ENCODE data around the gene COG7. TPM values are rescaled to one million over a fixed set of nuclear protein-coding genes. Genes with fewer than 3 reads are reported as not detected.

COG7 gene
- total RNA-seq, 2 donors from 2014 or later, result 19.5 to 43.5 TPM

DNA sequence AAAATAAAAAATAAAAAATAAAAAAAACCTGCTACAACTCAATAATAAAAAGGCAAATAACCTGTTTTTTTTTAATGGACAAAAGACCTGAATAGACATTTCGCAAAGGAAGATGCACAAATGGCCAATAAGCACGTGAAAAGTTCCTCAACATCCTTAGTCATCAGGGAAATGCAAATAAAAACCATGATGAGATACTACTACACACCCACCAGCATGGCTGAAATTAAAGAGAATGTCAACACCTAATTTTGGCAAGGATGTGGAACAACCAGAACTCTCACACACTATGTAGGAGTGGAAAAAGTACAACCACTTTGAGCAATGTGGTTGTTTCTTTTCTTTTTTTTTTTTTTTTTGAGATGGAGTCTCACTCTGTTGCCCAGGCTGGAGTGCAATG lies 24.6 kb downstream of the COG7 start:
- 76 to 77% methylated on average over 2 of the region's 2 CpGs for WGBS, 2 donors
- H3K9me3 ChIP-seq, result no peaks in the 10 kb centered on the region
- intact Hi-C loops (cut with DNase I), result no loop called here
- H3K27me3 ChIP-seq, result no peaks in the 10 kb centered on the region
- H3K4me1 ChIP-seq, result peaks cover 11% of the 10 kb centered on the region
- H3K36me3 ChIP-seq (replicated peaks in 1 of 2; ENCODE audit: insufficient read depth in 1 of 2, low read depth in 2 of 2), result peaks cover 0 to 6% of the 10 kb centered on the region in 2 donors
- DNase-seq, result no peak
- no peak overlapping the region for H3K4me3 ChIP-seq
- no peak for ATAC-seq
- H3K27ac ChIP-seq, result no peak overlapping the region
- TF ChIP-seq, protein P1, sequence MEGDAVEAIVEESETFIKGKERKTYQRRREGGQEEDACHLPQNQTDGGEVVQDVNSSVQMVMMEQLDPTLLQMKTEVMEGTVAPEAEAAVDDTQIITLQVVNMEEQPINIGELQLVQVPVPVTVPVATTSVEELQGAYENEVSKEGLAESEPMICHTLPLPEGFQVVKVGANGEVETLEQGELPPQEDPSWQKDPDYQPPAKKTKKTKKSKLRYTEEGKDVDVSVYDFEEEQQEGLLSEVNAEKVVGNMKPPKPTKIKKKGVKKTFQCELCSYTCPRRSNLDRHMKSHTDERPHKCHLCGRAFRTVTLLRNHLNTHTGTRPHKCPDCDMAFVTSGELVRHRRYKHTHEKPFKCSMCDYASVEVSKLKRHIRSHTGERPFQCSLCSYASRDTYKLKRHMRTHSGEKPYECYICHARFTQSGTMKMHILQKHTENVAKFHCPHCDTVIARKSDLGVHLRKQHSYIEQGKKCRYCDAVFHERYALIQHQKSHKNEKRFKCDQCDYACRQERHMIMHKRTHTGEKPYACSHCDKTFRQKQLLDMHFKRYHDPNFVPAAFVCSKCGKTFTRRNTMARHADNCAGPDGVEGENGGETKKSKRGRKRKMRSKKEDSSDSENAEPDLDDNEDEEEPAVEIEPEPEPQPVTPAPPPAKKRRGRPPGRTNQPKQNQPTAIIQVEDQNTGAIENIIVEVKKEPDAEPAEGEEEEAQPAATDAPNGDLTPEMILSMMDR (IDR thresholded peaks at IDR 0.05), result no peak
- no peak for TF ChIP-seq POLR2A (IDR thresholded peaks at IDR 0.05)

DNA sequence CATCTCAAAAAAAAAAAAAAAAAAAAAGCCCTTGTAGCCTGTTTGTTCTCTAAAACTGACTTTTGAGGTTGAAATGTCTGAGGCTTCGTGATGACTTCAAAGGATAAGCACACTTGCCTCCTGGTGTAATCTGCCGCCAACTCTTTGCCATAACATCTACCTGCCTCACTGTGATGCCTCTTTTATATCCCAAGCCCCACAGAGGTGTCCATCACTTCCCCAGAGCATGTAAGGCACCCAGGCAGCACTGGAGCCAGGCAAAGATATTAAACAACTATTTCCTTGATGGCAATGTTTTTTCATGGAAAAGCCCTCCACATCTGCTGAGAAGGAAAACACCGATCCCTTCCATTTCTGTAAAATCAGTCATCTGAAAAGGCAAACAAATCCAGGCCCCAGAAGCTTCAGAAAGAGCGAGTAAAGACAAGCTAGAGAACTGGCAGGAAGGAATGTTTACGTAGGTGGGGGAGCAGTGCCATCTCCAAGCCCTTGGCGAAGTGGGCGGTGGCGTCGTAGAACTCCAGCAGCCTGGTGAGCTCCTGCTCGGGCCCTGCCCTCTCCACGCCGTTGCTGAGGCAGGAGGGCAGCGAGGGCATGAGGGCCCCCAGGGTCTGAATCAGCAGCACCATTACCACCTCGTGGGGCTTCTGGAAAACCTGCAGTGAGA lies 28.6 kb downstream of the COG7 start:
- intact Hi-C loops (cut with DNase I), result no loop called here
- H3K4me1 ChIP-seq, result peaks cover 14% of the 10 kb centered on the region
- TF ChIP-seq, protein P1 (IDR thresholded peaks at IDR 0.05), result no peak
- TF ChIP-seq POLR2A (IDR thresholded peaks at IDR 0.05), result no peak
- H3K27me3 ChIP-seq, result no peaks in the 10 kb centered on the region
- H3K36me3 ChIP-seq (replicated peaks in 1 of 2; ENCODE audit: insufficient read depth in 1 of 2, low read depth in 2 of 2), result peaks cover 0 to 2% of the 10 kb centered on the region in 2 donors
- H3K27ac ChIP-seq, result peak overlapping the region in 2 of 4 donors; percentile 71 to 73
- no peak for ATAC-seq
- H3K9me3 ChIP-seq, result no peaks in the 10 kb centered on the region
- peak in 3 of 4 donors; percentile 15 to 36 (median 20) for DNase-seq
- WGBS, 2 donors, result 87 to 89% methylated on average over 14 of the region's 14 CpGs
- H3K4me3 ChIP-seq, result no peak overlapping the region

DNA sequence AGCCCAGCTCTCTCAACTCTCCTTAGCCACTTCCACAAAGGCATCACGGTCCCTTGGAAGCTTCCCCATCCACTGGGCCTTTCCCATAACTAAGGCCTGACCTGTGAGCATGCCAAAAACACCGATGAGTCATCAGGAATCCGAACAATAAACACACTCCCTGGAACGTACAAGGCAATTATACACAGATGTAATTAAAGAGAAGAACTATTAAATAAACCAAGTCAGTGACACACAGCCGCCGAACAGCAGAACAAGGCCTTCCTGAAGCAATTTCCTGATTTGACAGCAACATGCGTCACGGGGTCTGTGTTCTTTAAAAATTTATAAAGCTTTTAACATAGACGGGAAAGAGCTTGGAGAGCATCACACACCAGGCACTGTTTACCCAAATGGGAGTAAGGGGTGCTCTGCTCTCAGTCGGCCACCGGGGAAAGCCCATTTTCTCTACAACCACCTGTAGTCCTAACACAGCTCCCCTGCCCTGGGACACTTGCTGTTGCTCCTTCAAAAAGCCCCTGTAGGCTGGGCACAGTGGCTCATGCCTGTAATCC lies 29.4 kb downstream of the COG7 start:
- Histone ChIP-seq H3K27me3 (no peaks in the 10 kb centered on the region), H3K27ac (peak overlapping the region; percentile 46 to 73 (median 63)), H3K4me1 (peaks cover 14% of the 10 kb centered on the region), H3K4me3 (no peak overlapping the region), H3K36me3 (replicated peaks in 1 of 2; ENCODE audit: insufficient read depth in 1 of 2, low read depth in 2 of 2) (peaks cover 0 to 2% of the 10 kb centered on the region in 2 donors), H3K9me3 (no peaks in the 10 kb centered on the region)
- 36 to 62% methylated on average over 11 of the region's 11 CpGs for WGBS, 2 donors
- TF ChIP-seq POLR2A (IDR thresholded peaks at IDR 0.05), result no peak
- intact Hi-C loops (cut with DNase I), result no loop called here
- DNase-seq, result peak; percentile 55 to 87 (median 72)
- ATAC-seq, result peak; percentile 93

DNA sequence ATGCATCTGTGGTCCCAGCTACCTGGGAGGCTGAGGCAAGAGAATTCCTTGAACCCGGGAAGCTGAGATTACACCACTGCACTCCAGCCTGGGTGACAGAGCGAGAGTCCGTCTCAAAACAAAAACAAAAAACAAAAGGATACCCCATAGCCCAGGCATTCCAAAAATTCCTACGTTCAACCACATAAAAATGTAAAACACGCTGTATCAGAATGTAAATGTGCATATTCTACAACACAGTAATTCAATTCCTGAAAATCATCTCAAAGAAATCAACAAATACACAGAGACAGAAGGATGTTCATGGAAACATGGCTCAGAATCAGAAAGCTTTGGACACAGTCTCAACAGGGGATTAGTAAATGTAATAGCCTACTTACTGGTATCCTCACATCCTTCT lies 33.0 kb downstream of the COG7 start:
- H3K9me3 ChIP-seq, result no peaks in the 10 kb centered on the region
- H3K4me3 ChIP-seq, result no peak overlapping the region
- DNase-seq (no peak), ATAC-seq (no peak)
- WGBS, 2 donors, result 94 to 97% methylated on average over 5 of the region's 5 CpGs
- H3K27me3 ChIP-seq, result no peaks in the 10 kb centered on the region
- TF ChIP-seq, protein P1 (IDR thresholded peaks at IDR 0.05), result no peak
- no peak for TF ChIP-seq POLR2A (IDR thresholded peaks at IDR 0.05)
- intact Hi-C loops (cut with DNase I), result no loop called here
- no peak overlapping the region for H3K27ac ChIP-seq
- H3K36me3 ChIP-seq (replicated peaks in 1 of 2; ENCODE audit: insufficient read depth in 1 of 2, low read depth in 2 of 2), result peaks cover 0 to 18% of the 10 kb centered on the region in 2 donors
- H3K4me1 ChIP-seq, result peaks cover 14% of the 10 kb centered on the region

DNA sequence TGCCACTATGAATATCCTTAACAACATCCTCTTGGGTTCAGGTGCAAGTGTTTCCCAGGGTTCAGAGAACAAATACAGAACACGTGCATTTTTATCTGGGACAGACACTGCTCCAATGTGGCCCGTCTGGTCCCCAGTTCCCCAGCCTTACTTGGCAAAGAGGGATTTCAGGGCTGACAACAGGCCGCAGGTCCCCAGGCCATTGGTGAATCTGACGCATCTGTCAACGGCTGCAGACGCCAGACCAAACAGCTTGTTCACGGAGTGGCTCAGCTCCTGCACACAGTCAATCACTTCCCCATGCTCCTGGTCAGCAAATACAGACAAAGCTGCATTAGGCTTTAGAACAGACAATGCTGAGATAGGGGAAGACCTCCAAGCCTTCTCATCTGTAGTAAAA lies 36.2 kb downstream of the COG7 start:
- Histone ChIP-seq H3K36me3 (replicated peaks in 1 of 2; ENCODE audit: insufficient read depth in 1 of 2, low read depth in 2 of 2) (peaks cover 0 to 20% of the 10 kb centered on the region in 2 donors), H3K27me3 (no peaks in the 10 kb centered on the region), H3K9me3 (no peaks in the 10 kb centered on the region), H3K4me3 (no peak overlapping the region), H3K27ac (no peak overlapping the region), H3K4me1 (no peaks in the 10 kb centered on the region)
- intact Hi-C loops (cut with DNase I), result no loop called here
- ATAC-seq (no peak), DNase-seq (no peak)
- TF ChIP-seq, protein P1 (IDR thresholded peaks at IDR 0.05), result no peak
- no peak for TF ChIP-seq POLR2A (IDR thresholded peaks at IDR 0.05)
- 71 to 78% methylated on average over 2 to 7 of the region's 7 CpGs for WGBS, 2 donors

All from body of pancreas (tissue), 4 donors.